CD4-positive, alpha-beta T cell (primary cell): Measurements from ENCODE around the gene DAPK1. TPM values are rescaled to one million over a fixed set of nuclear protein-coding genes. Genes with fewer than 3 reads are reported as not detected.

Experiments used
- ATAC-seq: fragments of 200-7000 bp; cut with Tn5 transposase; one replicate; pipeline ENCODE4 v1.10.0; 2022; ENCODE audit warnings: mild to moderate bottlenecking; ENCODE audit not compliant: poor library complexity
- CTCF ChIA-PET: fragments of 350-600 bp; sonication (Branson Sonifier 250); formaldehyde crosslinking; loops from one replicate; lab custom pipeline; 2021; ENCODE audit warnings: antibody characterized with exemption, inconsistent platforms; lab: Charles Lee
- POLR2A ChIA-PET: fragments of 350-600 bp; sonication (Branson Sonifier 250); formaldehyde crosslinking; loops from one replicate; lab custom pipeline; 2021; ENCODE audit warnings: antibody characterized with exemption, inconsistent platforms; lab: Charles Lee
- DNase-seq, 14 experiments: peaks; one replicate each; pipeline ENCODE4 v3.0.0-alpha.2; 2013 to 2020; ENCODE audit warnings: mixed read lengths in 2 of 14
- H3K27ac ChIP-seq, 2 donors: one replicate each; pipeline versions ENCODE4 v1.5.1 to v1.7.0; 2013; ENCODE audit warnings: low read length in 2 of 2, low read depth in 1 of 2, mild to moderate bottlenecking in 1 of 2
- H3K27me3 ChIP-seq, 2 experiments: 1 replicate in 1 of 2; 2 replicates in 1 of 2; pipeline versions ENCODE4 v1.6.1 to v1.7.0; 2013; ENCODE audit warnings: low read length in 2 of 2, control low read depth in 1 of 2, mild to moderate bottlenecking in 1 of 2, moderate library complexity in 1 of 2; ENCODE audit not compliant: insufficient read depth in 2 of 2, control insufficient read depth in 1 of 2
- H3K36me3 ChIP-seq: one replicate; pipeline ENCODE4 v1.6.1; 2013; ENCODE audit warnings: low read length, control low read depth; ENCODE audit not compliant: insufficient read depth
- H3K4me1 ChIP-seq: one replicate; pipeline ENCODE4 v1.6.1; 2013; ENCODE audit warnings: low read length, control low read depth; ENCODE audit not compliant: insufficient read depth
- H3K4me3 ChIP-seq: one replicate; pipeline ENCODE4 v1.5.1; 2013; ENCODE audit warnings: mild to moderate bottlenecking, low read length, moderate library complexity
- H3K9me3 ChIP-seq, 2 experiments: 1 replicate in 1 of 2; 2 replicates in 1 of 2; pipeline versions ENCODE4 v1.6.1 to v1.7.0; 2013; ENCODE audit warnings: low read length in 2 of 2, mild to moderate bottlenecking in 2 of 2, control low read depth in 1 of 2, moderate library complexity in 1 of 2; ENCODE audit not compliant: control insufficient read depth in 1 of 2, insufficient read depth in 1 of 2
- H3K27ac Mint-ChIP-seq: one replicate; pipeline ENCODE4 v1.8.0; 2020; ENCODE audit warnings: mixed read lengths
- H3K27me3 Mint-ChIP-seq: one replicate; pipeline ENCODE4 v1.8.0; 2021; ENCODE audit warnings: mixed read lengths
- H3K36me3 Mint-ChIP-seq: one replicate; pipeline ENCODE4 v1.8.0; 2021; ENCODE audit warnings: low read depth, mixed read lengths
- H3K4me1 Mint-ChIP-seq: one replicate; pipeline ENCODE4 v1.8.0; 2021; ENCODE audit warnings: low read depth, mixed read lengths
- H3K4me3 Mint-ChIP-seq: one replicate; pipeline ENCODE4 v1.8.0; 2020; ENCODE audit warnings: mild to moderate bottlenecking, mixed read lengths
- H3K9me3 Mint-ChIP-seq: one replicate; pipeline ENCODE4 v1.8.0; 2020; ENCODE audit warnings: mixed read lengths
- CTCF ChIP-seq: fragments of 200-600 bp; IDR thresholded peaks from one replicate; pipeline ENCODE4 v1.8.0; 2022; ENCODE audit warnings: antibody characterized with exemption, mild to moderate bottlenecking
- intact Hi-C, 2 experiments: fragments of 100-400 bp; cut with DNase I in 1 of 2; cut with micrococcal nuclease in 1 of 2; formaldehyde crosslinking; loops; one replicate each; pipeline versions ENCODE4 v1.15.1 to v1.9.0; 2023 to 2025; cut with DNase I, micrococcal nuclease
- total RNA-seq, 174 experiments: library from RNA in 2 of 174; stranded (reverse) in 2 of 174; gene quantifications; one replicate each; pipeline ENCODE4 v1.2.3 and lab custom pipeline; 2021 to 2026

Gene DAPK1
- total RNA-seq, 2 experiments from 2014 or later: 2.7 TPM

GRCh38 chr9:87641067-87641466 is 143.4 kb downstream of the DAPK1 start:
- no peaks in the 10 kb centered on the region for H3K4me1 ChIP-seq
- H3K27me3 ChIP-seq: no peaks in the 10 kb centered on the region
- no peak for TF ChIP-seq CTCF
- no peak overlapping the region for H3K27ac ChIP-seq
- Mint-ChIP-seq H3K4me1 (peaks cover 23% of the 10 kb centered on the region), H3K36me3 (no peaks in the 10 kb centered on the region), H3K4me3 (no peak overlapping the region), H3K27ac (no peak overlapping the region), H3K9me3 (no peaks in the 10 kb centered on the region), H3K27me3 (no peaks in the 10 kb centered on the region)
- no peak for ATAC-seq
- no peaks in the 10 kb centered on the region for H3K9me3 ChIP-seq
- CTCF ChIA-PET: no interaction called here
- DNase-seq: no peak
- H3K36me3 ChIP-seq: no peaks in the 10 kb centered on the region
- intact Hi-C loops: loop anchor here in 1 of 2 experiments (5.0 kb wide), 1 partner anchor 304 kb away; no protein-coding TSS in a partner anchor
- POLR2A ChIA-PET: no interaction called here
- H3K4me3 ChIP-seq: no peak overlapping the region

- Histone ChIP-seq H3K27me3 (no peaks in the 10 kb centered on the region), H3K4me1 (no peaks in the 10 kb centered on the region), H3K9me3 (no peaks in the 10 kb centered on the region), H3K36me3 (no peaks in the 10 kb centered on the region), H3K27ac (no peak overlapping the region), H3K4me3 (no peak overlapping the region)
- no peak for TF ChIP-seq CTCF
- ChIA-PET CTCF (no interaction called here), POLR2A (no interaction called here)
- Mint-ChIP-seq H3K27me3 (no peaks in the 10 kb centered on the region), H3K4me3 (no peak overlapping the region), H3K36me3 (no peaks in the 10 kb centered on the region), H3K27ac (no peak overlapping the region), H3K4me1 (peaks cover 22% of the 10 kb centered on the region), H3K9me3 (no peaks in the 10 kb centered on the region)
- DNase-seq (no peak), ATAC-seq (no peak)
- intact Hi-C loops: loop anchor here in 1 of 2 experiments (5.0 kb wide), 1 partner anchor 305 kb away; no protein-coding TSS in a partner anchor
These were observed 144.9 kb downstream of the DAPK1 start for GRCh38 chr9:87642330-87643106.

- CTCF ChIA-PET: no interaction called here
These were observed 145.5 kb downstream of the DAPK1 start for GRCh38 chr9:87643107-87643650.

More at GRCh38 chr9:87643107-87643650, 145.5 kb downstream of the DAPK1 start:
- H3K27me3 Mint-ChIP-seq: no peaks in the 10 kb centered on the region
- TF ChIP-seq CTCF: no peak
- no peaks in the 10 kb centered on the region for H3K4me1 ChIP-seq
- H3K9me3 Mint-ChIP-seq: no peaks in the 10 kb centered on the region
- no peak overlapping the region for H3K4me3 Mint-ChIP-seq
- DNase-seq (no peak), ATAC-seq (no peak)
- no peaks in the 10 kb centered on the region for H3K36me3 Mint-ChIP-seq
- POLR2A ChIA-PET: no interaction called here
- intact Hi-C loops: loop anchor here in 1 of 2 experiments (5.0 kb wide), 1 partner anchor 306 kb away; no protein-coding TSS in a partner anchor
- no peak overlapping the region for H3K4me3 ChIP-seq
- no peaks in the 10 kb centered on the region for H3K9me3 ChIP-seq
- H3K27me3 ChIP-seq: no peaks in the 10 kb centered on the region
- H3K27ac Mint-ChIP-seq: no peak overlapping the region
- no peaks in the 10 kb centered on the region for H3K36me3 ChIP-seq
- peaks cover 19% of the 10 kb centered on the region for H3K4me1 Mint-ChIP-seq
- H3K27ac ChIP-seq: no peak overlapping the region
